CD4-positive, alpha-beta T cell treated with Interleukin-15 for 1 hour (primary cell): ENCODE data around the gene SNRPA1.
A peak's percentile ranks its signal among the peaks of the same experiment; 100 is the strongest.

Experiments
- DNase-seq: peaks from one replicate; pipeline ENCODE4 v3.0.0-alpha.2; 2020

SNRPA1 gene

GRCh38 chr15:101318147-101318819, 23.2 kb upstream of the SNRPA1 start:
- DNase-seq: peak; percentile 7

GRCh38 chr15:101317336-101317872, 22.4 kb upstream of the SNRPA1 start:
- peak; percentile 4 for DNase-seq

DNA sequence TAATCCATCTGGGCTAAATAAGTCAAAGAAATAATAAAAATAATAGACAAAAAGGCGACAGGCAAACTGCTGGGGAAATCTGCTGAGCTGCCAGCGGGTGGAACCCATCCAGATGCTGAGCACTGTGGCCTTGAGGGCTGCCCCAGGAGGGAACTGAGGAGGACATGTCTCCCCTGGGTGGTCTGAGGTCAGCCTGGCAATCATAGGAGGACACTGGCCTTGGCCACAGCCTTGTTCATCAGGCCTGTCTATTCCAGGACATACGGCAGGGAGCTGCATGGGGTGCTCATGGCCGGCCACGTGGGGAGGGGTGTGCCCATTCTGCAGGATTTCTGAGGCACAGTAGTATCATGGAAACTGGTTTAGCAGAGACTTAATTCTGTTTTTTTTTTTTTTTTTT, 21.5 kb upstream of the SNRPA1 start:
- DNase-seq: peak; percentile 2

- DNase-seq: peak; percentile 10
Measured at GRCh38 chr15:101315736-101316135, 20.7 kb upstream of the SNRPA1 start.

GRCh38 chr15:101314336-101315125, 19.5 kb upstream of the SNRPA1 start:
- no peak for DNase-seq

GRCh38 chr15:101313041-101313761, 18.2 kb upstream of the SNRPA1 start:
- DNase-seq: no peak

GRCh38 chr15:101310508-101310907, 15.5 kb upstream of the SNRPA1 start:
- DNase-seq: no peak

DNA sequence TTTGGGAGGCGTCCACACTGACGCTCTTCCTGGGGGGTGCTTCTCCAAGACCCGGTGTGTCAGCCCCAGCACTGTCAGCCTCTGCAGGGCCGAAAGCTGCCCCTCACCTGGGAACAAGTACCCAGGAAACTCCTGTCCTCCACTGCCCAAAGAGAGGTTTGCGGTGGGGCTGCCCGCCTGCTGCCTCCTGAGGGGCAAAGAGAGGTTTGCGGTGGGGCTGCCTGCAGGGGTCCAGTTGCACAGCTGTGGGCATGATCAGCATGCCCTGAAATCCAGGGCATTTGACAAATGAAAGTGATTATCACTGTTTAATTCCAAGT, 15.1 kb upstream of the SNRPA1 start:
- no peak for DNase-seq

GRCh38 chr15:101309436-101310160, 14.6 kb upstream of the SNRPA1 start:
- no peak for DNase-seq

DNA sequence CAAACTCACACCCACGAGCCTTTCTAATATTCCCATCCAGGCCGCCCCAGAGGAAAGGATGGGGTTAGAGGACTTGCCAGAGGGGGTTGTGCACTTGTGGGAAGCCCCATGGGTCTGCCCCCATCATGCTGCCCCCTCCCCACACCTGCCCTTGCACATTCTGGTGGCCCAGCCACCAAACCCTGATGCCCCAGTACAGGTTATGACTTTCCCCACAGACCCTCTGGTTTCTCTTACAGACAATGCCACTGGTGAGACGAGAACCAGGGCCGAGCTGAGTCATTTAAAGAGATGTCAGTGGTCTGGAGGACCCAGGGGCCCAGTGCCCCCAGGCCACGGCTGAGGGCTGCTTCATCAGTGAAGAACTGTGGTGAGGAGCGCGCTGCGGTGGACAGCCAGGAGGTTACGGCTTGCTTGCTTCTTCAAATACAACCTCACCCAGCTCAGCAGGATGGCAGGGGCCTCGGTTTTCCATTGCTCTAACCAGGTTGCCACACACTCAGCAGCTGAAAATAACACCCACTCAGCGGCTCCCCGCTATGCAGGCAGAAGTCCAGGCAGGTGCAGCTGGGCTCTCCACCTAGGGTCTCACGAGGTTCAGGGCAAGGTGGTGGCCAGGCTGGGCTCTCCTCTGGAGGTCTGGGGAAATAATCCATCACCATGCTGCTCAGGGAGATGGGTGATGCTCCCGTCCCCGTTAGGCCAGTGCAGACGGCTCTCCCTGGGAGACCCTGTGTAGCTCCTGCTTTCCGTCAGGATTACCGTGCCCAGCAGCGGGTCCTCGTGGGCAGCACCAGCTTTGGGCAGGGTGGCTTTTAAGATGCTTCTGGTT, 13.8 kb upstream of the SNRPA1 start:
- DNase-seq: no peak

- DNase-seq: no peak
Measured at GRCh38 chr15:101307897-101308603, 13.0 kb upstream of the SNRPA1 start.

GRCh38 chr15:101307048-101307896, 12.2 kb upstream of the SNRPA1 start:
- DNase-seq: no peak

DNA sequence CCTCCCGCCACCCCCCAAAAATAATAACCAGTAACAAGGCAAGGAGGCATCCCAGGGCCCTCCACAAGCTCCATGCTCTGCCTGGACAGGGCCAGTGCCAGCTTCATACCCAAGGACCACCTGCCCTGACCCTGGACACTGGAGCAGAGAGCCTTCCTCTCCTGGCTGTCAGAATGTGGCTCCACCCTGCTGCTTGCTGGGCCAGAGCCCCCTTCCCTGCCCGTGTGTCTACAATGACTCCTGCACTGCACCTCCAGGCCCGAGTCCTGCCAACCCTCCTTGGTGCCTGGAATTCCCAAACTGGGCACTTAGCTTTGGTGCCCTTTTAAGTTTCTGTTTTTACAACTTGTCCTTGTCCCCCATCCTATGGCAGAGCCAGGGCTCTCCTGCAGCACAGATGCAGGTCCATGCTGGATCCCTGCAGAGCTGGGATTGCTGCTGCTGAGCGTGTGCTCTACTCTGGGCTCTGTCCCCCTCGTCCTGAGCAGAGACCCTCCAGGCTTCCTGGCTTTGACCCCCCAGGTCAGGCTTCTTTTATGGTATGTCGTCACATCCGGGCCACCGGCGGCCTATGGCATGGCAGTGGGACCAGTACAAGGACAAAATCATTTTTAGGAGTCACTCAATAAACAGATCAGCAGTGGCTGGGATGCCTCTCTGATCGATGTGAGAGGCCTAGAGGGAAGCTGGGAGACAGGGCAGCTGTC, 11.4 kb upstream of the SNRPA1 start:
- DNase-seq: no peak

DNA sequence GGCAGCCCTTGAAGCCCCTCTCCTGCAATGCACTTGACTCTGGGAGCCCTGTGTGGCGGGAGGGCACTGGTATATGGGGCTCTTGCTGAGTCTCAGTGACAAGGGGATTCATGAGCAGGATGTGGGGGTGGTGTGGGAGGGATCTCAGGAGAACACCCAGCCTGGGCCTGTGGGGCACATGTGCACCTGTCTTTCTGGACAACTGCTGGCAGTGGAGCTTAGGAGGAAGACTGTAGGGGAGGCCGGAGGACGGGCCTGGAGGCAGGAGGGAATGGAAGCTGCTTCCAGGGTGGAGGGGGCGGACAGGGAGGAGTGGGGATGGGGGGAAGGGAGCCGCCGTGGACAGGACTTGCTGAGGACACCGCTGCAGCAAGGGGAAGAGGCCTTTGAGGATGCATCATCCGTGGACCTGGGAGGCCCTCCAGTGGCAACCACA, 10.8 kb upstream of the SNRPA1 start:
- no peak for DNase-seq

DNA sequence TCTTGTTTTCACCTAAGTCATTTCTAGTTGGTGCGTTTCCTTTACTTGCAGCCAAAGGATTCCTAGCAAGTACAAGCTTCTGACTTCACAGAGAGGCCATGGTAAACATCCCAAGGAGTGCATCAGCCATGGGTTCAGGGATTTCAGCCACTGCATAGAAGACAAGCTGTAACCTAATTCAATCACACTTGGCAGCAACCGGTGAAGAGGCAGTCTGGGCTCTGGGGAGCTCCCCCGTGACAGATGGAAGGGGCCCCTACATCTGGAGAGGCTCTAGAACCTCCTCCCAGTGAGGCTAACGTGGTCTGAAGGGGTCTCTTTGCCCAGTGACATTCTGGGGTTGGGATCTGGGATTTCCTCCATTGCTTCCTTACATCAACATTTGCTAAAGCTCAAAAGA, 8.4 kb upstream of the SNRPA1 start:
- no peak for DNase-seq

DNA sequence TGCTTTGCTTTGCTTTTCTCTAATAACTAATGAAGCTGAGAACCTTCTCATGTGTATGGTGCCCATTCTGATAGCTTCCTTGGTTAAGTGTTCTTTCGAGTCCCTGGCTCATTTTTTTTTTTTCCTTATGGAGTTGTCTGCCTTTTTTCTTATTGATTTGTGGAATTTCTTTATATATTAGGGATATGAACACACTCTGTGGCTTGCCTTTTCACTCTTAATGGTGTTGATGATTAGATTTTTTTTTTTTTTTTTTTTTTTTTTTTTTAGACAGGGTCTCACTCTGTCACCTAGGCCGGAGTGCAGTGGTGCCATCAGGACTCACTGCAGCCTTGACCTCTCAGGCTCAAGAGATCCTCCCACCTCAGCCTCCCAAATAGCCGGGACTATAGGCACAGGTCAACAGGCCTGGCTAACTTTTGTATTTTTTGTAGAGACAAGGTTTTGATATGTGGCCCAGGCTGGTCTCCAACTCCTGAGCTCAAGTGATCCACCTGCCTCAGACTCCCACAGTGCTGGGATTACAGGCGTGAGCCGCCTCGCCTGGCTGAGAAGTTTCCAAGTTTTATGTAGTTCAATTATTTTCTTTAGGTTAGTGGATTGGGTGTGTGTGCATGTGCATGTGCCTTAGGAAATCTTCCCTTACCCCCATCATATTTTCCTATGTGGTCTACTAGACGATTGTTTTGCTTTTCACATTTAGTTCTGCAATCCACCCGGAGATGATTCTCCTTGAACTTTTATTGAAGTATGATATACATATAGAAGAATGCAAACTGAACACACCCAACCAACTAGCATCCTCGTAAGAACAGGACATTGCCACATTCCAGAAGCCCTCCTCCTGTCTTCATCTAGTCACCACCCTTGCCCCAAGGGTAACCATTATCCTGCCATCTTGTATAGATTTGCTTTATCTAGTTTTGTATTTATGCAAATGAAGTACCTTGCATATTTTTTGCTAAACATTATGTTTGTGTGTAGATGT, 1.7 kb upstream of the SNRPA1 start:
- no peak for DNase-seq

DNA sequence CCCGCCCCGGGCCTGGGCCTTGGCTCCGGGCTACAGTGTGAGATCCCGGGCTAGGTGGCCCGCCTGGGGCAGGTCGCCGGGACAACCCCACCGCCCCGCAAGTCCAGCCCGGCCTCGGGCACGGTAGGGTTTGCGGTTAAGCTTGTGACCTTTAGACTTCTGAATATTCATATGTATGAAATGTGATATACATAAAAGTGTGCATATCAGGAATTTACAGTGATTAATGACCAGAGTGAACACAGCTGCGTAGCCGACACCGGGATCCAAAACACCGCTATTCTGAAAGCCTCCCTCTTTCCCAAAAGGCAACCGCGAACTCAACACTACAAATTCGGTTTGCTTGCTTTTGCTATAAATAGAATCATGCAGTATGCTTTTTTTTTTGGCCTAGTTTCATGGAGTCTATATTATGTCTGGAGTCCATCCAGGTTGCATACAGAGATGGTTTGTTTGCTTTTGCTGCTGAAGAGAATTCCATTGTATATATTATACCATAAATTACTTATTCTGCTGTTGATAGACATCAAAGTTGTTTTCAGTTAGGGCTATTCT, 636 bp upstream of the SNRPA1 start:
- DNase-seq: no peak

DNA sequence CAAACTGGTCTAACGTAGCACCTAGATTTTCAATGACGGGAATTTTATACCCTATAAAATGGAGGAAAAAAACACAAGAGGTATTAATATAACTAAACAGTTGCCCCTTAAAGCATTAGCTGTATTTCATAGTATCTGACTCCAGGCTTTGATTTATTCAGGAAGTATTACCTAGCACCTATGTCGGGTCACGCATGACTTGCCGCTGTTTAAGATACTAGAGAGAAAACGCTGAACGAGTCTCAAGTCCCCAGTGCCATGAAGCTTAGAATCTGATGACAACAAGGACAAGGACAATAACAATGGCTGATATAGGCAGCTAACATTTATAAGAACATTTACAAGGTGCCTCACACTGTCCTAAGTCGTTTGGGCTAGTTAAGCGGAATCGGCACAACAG, 1.9 kb downstream of the SNRPA1 start:
- no peak for DNase-seq
